WTC11 (cell line): ENCODE results near the gene GH2. TPM values are rescaled to one million over a fixed set of nuclear protein-coding genes. Genes with fewer than 3 reads are reported as not detected.
"Not testable (repeated sequence)": the region's sequence is repeated elsewhere in the genome, so short reads cannot be mapped to it uniquely, and the experiment has no call there.

Experiments
- ATAC-seq: fragments of 200-7000 bp; cut with Tn5 transposase; 2 replicates; pipeline ENCODE4 v1.10.0; 2021; ENCODE audit warnings: mild to moderate bottlenecking, moderate library complexity
- CTCF ChIA-PET: fragments of 300-600 bp; sonication (Branson Sonifier 250); formaldehyde crosslinking; loops from one replicate; lab custom pipeline; 2021; ENCODE audit warnings: antibody characterized with exemption; lab: Charles Lee
- POLR2A ChIA-PET: fragments of 350-600 bp; sonication (Branson Sonifier 250); formaldehyde crosslinking; loops from one replicate; lab custom pipeline; 2021; ENCODE audit warnings: antibody characterized with exemption; lab: Charles Lee
- DNase-seq: peaks from one replicate; pipeline ENCODE4 v3.0.0; 2021; ENCODE audit warnings: low spot score
- H3K27ac Mint-ChIP-seq: 2 replicates; pipeline ENCODE4 v1.8.0; 2021; ENCODE audit warnings: mixed read lengths
- H3K27me3 Mint-ChIP-seq: 2 replicates; pipeline ENCODE4 v1.8.0; 2021; ENCODE audit warnings: low read depth, mild to moderate bottlenecking, moderate library complexity, mixed read lengths
- H3K36me3 Mint-ChIP-seq: 2 replicates; pipeline ENCODE4 v1.8.0; 2021; ENCODE audit warnings: mixed read lengths
- H3K4me1 Mint-ChIP-seq: 2 replicates; pipeline ENCODE4 v1.8.0; 2022; ENCODE audit warnings: mixed read lengths
- H3K4me3 Mint-ChIP-seq: 2 replicates; pipeline ENCODE4 v1.8.0; 2021; ENCODE audit warnings: mild to moderate bottlenecking, moderate library complexity, mixed read lengths
- H3K9me3 Mint-ChIP-seq: 2 replicates; pipeline ENCODE4 v1.8.0; 2021; ENCODE audit warnings: mixed read lengths
- CREM ChIP-seq: sonication (generic); formaldehyde crosslinking; IDR thresholded peaks from 2 replicates; pipeline ENCODE4 v1.8.1; 2022; ENCODE audit warnings: mild to moderate bottlenecking, missing genetic modification reagents, moderate library complexity
- FOXP1 ChIP-seq: sonication (generic); formaldehyde crosslinking; IDR thresholded peaks from 2 replicates; pipeline ENCODE4 v1.8.0; 2022; ENCODE audit warnings: missing genetic modification reagents, mild to moderate bottlenecking, moderate library complexity, borderline replicate concordance
- IRF2 ChIP-seq: sonication (generic); formaldehyde crosslinking; IDR thresholded peaks from 2 replicates; pipeline ENCODE4 v1.8.0; 2022; ENCODE audit warnings: low read depth, missing genetic modification reagents, borderline replicate concordance
- JUN ChIP-seq: sonication (generic); formaldehyde crosslinking; IDR thresholded peaks from 2 replicates; pipeline ENCODE4 v1.8.0; 2023; ENCODE audit warnings: mild to moderate bottlenecking, missing genetic modification reagents
- KAT7 ChIP-seq: sonication (generic); formaldehyde crosslinking; IDR thresholded peaks from 2 replicates; pipeline ENCODE4 v1.8.1; 2023; ENCODE audit warnings: missing genetic modification reagents, mild to moderate bottlenecking, borderline replicate concordance
- NFATC4 ChIP-seq: fragments of 250-450 bp; sonication (Bioruptor Pico); IDR thresholded peaks from 2 replicates; pipeline ENCODE4 v1.9.0; 2021; ENCODE audit warnings: mild to moderate bottlenecking
- NR2C2 ChIP-seq: sonication (generic); formaldehyde crosslinking; IDR thresholded peaks from 2 replicates; pipeline ENCODE4 v1.8.0; 2022; ENCODE audit warnings: mild to moderate bottlenecking, missing genetic modification reagents
- RORB ChIP-seq: fragments of 250-450 bp; sonication (Bioruptor Pico); IDR thresholded peaks from 2 replicates; pipeline ENCODE4 v1.9.0; 2021; ENCODE audit warnings: mild to moderate bottlenecking
- TEAD1 ChIP-seq: sonication (generic); formaldehyde crosslinking; IDR thresholded peaks from 2 replicates; pipeline ENCODE4 v1.8.0; 2022; ENCODE audit warnings: mild to moderate bottlenecking, missing genetic modification reagents
- TP53 ChIP-seq: sonication (generic); formaldehyde crosslinking; IDR thresholded peaks from 2 replicates; pipeline ENCODE4 v1.8.1; 2023; ENCODE audit warnings: mild to moderate bottlenecking, missing genetic modification reagents
- ZNF416 ChIP-seq: fragments of 250-450 bp; sonication (Bioruptor Pico); IDR thresholded peaks from 2 replicates; pipeline ENCODE4 v1.9.0; 2021; ENCODE audit warnings: mild to moderate bottlenecking, inconsistent platforms
- total RNA-seq: library from RNA; stranded (reverse); gene quantifications from 3 replicates; pipeline ENCODE4 v1.2.3, GENCODE V29; 2021
- TF ChIP-seq, protein P1 (sequence below): fragments of 200-600 bp; IDR thresholded peaks from 2 replicates; pipeline ENCODE4 v1.8.0; 2022; ENCODE audit warnings: antibody characterized with exemption
- TF ChIP-seq, protein P2 (sequence below): sonication (generic); formaldehyde crosslinking; IDR thresholded peaks from 2 replicates; pipeline ENCODE4 v1.8.0; 2022; ENCODE audit warnings: missing genetic modification reagents
- TF ChIP-seq, protein P3 (sequence below): sonication (generic); formaldehyde crosslinking; IDR thresholded peaks from 2 replicates; pipeline ENCODE4 v1.8.0; 2022; ENCODE audit warnings: mild to moderate bottlenecking, missing genetic modification reagents
- TF ChIP-seq, protein P4 (sequence below): fragments of 250-450 bp; sonication (Bioruptor Pico); IDR thresholded peaks from 2 replicates; pipeline ENCODE4 v1.9.0; 2021; ENCODE audit warnings: mild to moderate bottlenecking
- TF ChIP-seq, protein P5 (sequence below): sonication (generic); formaldehyde crosslinking; IDR thresholded peaks from 2 replicates; pipeline ENCODE4 v1.8.1; 2023; ENCODE audit warnings: mild to moderate bottlenecking, missing genetic modification reagents, moderate library complexity

The GH2 gene
- total RNA-seq, 1 experiment from 2014 or later: 0.35 TPM

DNA sequence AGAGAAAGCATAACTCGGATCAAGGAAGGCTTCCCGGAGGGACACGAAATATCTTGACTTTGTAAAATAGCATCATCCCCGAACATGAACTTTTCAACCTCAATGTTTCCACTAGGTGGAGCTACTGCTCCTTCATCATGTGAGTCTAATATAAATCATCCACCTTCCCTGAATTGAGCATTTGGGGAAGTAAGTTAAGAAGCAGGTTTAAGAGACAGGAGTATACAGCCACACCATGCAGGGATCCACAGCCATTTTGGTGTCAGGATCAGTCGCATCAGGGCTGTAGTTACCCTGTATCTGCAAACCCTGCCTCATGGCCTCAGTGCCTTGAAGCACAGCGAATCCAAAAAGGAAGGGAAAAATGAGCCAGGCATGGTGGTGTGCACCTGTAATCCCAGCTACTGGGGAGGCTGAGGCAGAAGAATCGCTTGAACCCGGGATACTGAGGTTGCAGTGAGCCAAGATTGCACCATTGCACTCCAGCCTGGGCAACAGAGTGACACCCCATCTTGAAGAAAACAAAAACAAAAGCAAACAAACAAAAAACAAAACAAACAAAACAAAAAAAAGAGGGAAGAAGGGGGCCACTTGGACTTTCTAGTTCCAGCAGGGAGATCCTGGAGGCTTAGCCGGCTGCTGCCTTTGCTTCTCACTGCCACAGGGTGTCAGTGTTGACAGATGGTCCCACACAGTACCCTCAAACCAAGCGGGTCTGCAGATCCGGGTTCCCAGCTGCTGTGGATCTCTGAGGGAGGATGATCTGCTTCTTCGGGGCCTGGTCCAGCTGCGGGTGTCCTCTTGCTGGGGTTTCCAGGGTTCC lies 7.5 kb upstream of the GH2 start:
- not testable (repeated sequence) for H3K9me3 Mint-ChIP-seq, H3K4me1 Mint-ChIP-seq, H3K4me3 Mint-ChIP-seq, H3K36me3 Mint-ChIP-seq, H3K27me3 Mint-ChIP-seq
- TF ChIP-seq, protein P1, sequence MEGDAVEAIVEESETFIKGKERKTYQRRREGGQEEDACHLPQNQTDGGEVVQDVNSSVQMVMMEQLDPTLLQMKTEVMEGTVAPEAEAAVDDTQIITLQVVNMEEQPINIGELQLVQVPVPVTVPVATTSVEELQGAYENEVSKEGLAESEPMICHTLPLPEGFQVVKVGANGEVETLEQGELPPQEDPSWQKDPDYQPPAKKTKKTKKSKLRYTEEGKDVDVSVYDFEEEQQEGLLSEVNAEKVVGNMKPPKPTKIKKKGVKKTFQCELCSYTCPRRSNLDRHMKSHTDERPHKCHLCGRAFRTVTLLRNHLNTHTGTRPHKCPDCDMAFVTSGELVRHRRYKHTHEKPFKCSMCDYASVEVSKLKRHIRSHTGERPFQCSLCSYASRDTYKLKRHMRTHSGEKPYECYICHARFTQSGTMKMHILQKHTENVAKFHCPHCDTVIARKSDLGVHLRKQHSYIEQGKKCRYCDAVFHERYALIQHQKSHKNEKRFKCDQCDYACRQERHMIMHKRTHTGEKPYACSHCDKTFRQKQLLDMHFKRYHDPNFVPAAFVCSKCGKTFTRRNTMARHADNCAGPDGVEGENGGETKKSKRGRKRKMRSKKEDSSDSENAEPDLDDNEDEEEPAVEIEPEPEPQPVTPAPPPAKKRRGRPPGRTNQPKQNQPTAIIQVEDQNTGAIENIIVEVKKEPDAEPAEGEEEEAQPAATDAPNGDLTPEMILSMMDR: peak; percentile 63
- DNase-seq: peak; percentile 71
- peak; percentile 93 for ATAC-seq
- POLR2A ChIA-PET: interaction anchor here (0.7 kb wide), 1 partner anchor 72 kb away, joined by 3 read pairs; no protein-coding TSS in a partner anchor
- CTCF ChIA-PET: interaction anchor here (0.6 to 2.1 kb wide), 29 partner anchors 8 to 393 kb away, joined by 3 to 18 read pairs (median 4); partner anchors contain the start of genes CSHL1, GH1 and GH2
- H3K27ac Mint-ChIP-seq: 0 out of 2 replicates have a peak overlapping the region, but pooled peaks have one; percentile 50

DNA sequence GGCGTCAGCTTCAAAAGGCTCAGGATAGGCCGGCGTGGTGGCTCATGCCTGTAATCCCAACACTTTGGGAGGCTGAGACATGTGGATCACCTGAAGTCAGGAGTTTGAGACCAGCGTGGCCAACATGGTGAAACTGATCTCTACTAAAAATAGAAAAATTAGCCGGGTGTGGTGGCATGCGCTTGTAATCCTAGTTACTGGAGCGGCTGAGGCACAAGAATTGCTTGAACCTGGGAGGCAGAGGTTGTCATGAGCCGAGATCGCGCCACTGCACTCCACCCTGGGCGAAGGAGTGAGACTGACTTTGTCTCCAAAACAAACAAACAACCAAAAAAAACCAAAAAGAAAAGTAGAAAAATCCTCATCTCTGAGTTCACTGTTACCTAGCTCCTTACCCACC lies 3.4 kb upstream of the GH2 start:
- DNase-seq, H3K27me3 Mint-ChIP-seq, H3K9me3 Mint-ChIP-seq, POLR2A ChIA-PET, H3K4me3 Mint-ChIP-seq, H3K27ac Mint-ChIP-seq, ATAC-seq, H3K36me3 Mint-ChIP-seq: not testable (repeated sequence)
- CTCF ChIA-PET: interaction anchor here (0.9 kb wide), 1 partner anchor 62 kb away, joined by 3 read pairs; no protein-coding TSS in a partner anchor
- peaks cover 22% of the 10 kb centered on the region for H3K4me1 Mint-ChIP-seq

DNA sequence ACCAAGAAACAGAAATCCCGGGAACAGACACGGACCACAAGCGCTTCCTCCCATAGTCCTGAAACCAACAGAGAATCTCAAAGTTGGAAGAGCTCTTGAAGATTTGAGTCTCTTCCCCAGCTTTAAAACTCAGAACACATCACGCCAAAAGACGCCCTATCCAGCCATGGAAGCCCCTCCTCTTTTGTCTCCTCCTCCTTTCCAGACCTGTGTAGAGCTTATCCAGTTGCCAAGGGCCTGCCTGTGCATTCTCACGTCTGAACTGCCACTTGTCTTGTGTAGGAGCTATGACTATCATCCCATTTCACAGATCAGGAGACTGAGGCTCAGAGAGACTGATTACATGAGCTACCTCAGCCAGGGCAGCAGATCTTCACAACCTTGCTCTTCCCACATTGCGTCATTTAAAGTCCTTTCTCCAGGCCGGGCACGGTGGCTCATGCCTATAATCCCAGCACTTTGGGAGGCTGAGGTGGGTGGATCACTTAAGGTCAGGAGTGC lies 932 bp upstream of the GH2 start:
- DNase-seq, ATAC-seq, H3K27me3 Mint-ChIP-seq, H3K9me3 Mint-ChIP-seq, H3K4me3 Mint-ChIP-seq, H3K27ac Mint-ChIP-seq, H3K36me3 Mint-ChIP-seq: not testable (repeated sequence)
- ChIA-PET POLR2A (interaction anchor here (0.7 kb wide), 2 partner anchors 116 to 279 kb away, joined by 3 read pairs; no protein-coding TSS in a partner anchor), CTCF (interaction anchor here (0.6 to 4.0 kb wide), 14 partner anchors 8 to 251 kb away, joined by 3 to 41 read pairs (median 5); partner anchors contain the start of genes CSHL1, GH1 and PRR29)
- H3K4me1 Mint-ChIP-seq: peaks cover 20% of the 10 kb centered on the region

DNA sequence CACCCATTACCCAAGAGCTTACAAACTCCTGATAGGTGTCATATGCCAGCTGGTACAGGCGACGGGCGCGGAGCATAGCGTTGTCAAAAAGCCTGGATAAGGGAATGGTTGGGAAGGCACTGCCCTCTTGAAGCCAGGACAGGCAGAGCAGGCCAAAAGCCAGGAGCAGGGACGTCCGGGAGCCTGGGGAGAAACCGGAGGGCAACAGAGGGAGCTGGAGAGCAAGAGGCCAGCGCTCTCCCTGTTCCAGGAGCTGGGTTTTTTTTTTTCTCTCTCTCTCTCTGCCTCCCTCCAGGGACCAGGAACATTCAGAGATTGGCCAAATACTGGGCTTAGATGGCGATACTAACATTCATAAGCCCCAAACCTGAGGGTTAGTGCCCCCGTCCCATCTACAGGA lies 407 bp downstream of the GH2 start:
- H3K27me3 Mint-ChIP-seq, H3K36me3 Mint-ChIP-seq, H3K9me3 Mint-ChIP-seq: not testable (repeated sequence)
- H3K4me3 Mint-ChIP-seq: peak overlapping the region; percentile 23; the same call in 1 of the 2 replicates
- H3K27ac Mint-ChIP-seq: peak overlapping the region; percentile 46; the same call in 1 of the 2 replicates
- TF ChIP-seq, protein P2, sequence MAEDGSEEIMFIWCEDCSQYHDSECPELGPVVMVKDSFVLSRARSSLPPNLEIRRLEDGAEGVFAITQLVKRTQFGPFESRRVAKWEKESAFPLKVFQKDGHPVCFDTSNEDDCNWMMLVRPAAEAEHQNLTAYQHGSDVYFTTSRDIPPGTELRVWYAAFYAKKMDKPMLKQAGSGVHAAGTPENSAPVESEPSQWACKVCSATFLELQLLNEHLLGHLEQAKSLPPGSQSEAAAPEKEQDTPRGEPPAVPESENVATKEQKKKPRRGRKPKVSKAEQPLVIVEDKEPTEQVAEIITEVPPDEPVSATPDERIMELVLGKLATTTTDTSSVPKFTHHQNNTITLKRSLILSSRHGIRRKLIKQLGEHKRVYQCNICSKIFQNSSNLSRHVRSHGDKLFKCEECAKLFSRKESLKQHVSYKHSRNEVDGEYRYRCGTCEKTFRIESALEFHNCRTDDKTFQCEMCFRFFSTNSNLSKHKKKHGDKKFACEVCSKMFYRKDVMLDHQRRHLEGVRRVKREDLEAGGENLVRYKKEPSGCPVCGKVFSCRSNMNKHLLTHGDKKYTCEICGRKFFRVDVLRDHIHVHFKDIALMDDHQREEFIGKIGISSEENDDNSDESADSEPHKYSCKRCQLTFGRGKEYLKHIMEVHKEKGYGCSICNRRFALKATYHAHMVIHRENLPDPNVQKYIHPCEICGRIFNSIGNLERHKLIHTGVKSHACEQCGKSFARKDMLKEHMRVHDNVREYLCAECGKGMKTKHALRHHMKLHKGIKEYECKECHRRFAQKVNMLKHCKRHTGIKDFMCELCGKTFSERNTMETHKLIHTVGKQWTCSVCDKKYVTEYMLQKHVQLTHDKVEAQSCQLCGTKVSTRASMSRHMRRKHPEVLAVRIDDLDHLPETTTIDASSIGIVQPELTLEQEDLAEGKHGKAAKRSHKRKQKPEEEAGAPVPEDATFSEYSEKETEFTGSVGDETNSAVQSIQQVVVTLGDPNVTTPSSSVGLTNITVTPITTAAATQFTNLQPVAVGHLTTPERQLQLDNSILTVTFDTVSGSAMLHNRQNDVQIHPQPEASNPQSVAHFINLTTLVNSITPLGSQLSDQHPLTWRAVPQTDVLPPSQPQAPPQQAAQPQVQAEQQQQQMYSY (CRISPR knock-in tag): peak; percentile 97
- CTCF ChIA-PET: interaction anchor here (0.6 to 4.0 kb wide), 33 partner anchors 9 to 539 kb away, joined by 3 to 41 read pairs (median 5); partner anchors contain the start of genes CSHL1, GH1 and PRR29
- POLR2A ChIA-PET: interaction anchor here (0.7 to 0.8 kb wide), 2 partner anchors 265 to 281 kb away, joined by 3 read pairs; no protein-coding TSS in a partner anchor
- DNase-seq (peak; percentile 73), ATAC-seq (peak; percentile 83)
- peaks cover 20% of the 10 kb centered on the region for H3K4me1 Mint-ChIP-seq

DNA sequence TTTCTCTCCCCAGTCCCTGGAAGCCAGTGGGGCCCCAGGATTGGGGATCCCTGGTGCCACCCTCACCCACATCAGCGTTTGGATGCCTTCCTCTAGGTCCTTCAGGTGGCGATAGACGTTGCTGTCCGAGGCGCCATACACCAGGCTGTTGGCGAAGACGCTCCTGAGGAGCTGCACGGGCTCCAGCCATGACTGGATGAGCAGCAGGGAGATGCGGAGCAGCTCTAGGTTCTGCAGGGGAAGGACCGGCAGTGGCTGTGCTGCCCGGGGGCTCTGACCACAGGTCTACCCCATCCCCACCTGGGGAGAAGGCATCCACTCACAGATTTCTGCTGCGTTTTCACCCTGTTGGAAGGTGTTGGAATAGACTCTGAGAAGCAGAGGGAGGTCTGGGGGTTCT lies 1.0 kb downstream of the GH2 start:
- Mint-ChIP-seq H3K27me3 (peaks cover 4% of the 10 kb centered on the region; the same call in 1 of the 2 replicates), H3K9me3 (no peaks in the 10 kb centered on the region), H3K27ac (no peak overlapping the region), H3K36me3 (no peaks in the 10 kb centered on the region), H3K4me1 (peaks cover 20% of the 10 kb centered on the region), H3K4me3 (no peak overlapping the region)
- no peak for DNase-seq
- CTCF ChIA-PET: interaction anchor here (0.6 to 4.0 kb wide), 31 partner anchors 9 to 1242 kb away, joined by 3 to 41 read pairs (median 6); partner anchors contain the start of genes CSHL1 and GH1
- POLR2A ChIA-PET: interaction anchor here (0.7 to 0.8 kb wide), 2 partner anchors 266 to 282 kb away, joined by 3 read pairs; no protein-coding TSS in a partner anchor
- ATAC-seq: no peak
- TF ChIP-seq ZNF416 (CRISPR knock-in tag) (no peak), NR2C2 (CRISPR knock-in tag) (no peak), JUN (no peak), FOXP1 (no peak), CREM (CRISPR knock-in tag) (no peak), RORB (CRISPR knock-in tag) (no peak), TEAD1 (CRISPR knock-in tag) (no peak), NFATC4 (CRISPR knock-in tag) (no peak), TP53 (no peak), KAT7 (no peak), IRF2 (CRISPR knock-in tag) (no peak)
- TF ChIP-seq, protein P3, sequence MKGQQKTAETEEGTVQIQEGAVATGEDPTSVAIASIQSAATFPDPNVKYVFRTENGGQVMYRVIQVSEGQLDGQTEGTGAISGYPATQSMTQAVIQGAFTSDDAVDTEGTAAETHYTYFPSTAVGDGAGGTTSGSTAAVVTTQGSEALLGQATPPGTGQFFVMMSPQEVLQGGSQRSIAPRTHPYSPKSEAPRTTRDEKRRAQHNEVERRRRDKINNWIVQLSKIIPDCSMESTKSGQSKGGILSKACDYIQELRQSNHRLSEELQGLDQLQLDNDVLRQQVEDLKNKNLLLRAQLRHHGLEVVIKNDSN (CRISPR knock-in tag): no peak
- TF ChIP-seq, protein P4, sequence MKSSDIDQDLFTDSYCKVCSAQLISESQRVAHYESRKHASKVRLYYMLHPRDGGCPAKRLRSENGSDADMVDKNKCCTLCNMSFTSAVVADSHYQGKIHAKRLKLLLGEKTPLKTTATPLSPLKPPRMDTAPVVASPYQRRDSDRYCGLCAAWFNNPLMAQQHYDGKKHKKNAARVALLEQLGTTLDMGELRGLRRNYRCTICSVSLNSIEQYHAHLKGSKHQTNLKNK (CRISPR knock-in tag): no peak
- TF ChIP-seq, protein P5, sequence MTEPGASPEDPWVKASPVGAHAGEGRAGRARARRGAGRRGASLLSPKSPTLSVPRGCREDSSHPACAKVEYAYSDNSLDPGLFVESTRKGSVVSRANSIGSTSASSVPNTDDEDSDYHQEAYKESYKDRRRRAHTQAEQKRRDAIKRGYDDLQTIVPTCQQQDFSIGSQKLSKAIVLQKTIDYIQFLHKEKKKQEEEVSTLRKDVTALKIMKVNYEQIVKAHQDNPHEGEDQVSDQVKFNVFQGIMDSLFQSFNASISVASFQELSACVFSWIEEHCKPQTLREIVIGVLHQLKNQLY (CRISPR knock-in tag): no peak
